OCI-LY1 (cell line): ENCODE data around the gene GJC2.

Experiments used
- EZH2 ChIP-seq: fragments of 200-600 bp; sonication (generic), shearing (Covaris generic); IDR thresholded peaks from 2 replicates; pipeline ENCODE4 v1.8.0; 2017; ENCODE audit warnings: borderline replicate concordance, mixed run types, mild to moderate bottlenecking, antibody characterized with exemption, low read length, moderate library complexity, mixed read lengths
- TF ChIP-seq, protein P1 (sequence below): fragments of 200-600 bp; sonication (generic), shearing (Covaris generic); IDR thresholded peaks from 2 replicates; pipeline ENCODE4 v1.5.1; 2017; ENCODE audit warnings: mild to moderate bottlenecking, antibody characterized with exemption, low read length, moderate library complexity, mixed read lengths

- no peak for TF ChIP-seq EZH2
- TF ChIP-seq, protein P1, sequence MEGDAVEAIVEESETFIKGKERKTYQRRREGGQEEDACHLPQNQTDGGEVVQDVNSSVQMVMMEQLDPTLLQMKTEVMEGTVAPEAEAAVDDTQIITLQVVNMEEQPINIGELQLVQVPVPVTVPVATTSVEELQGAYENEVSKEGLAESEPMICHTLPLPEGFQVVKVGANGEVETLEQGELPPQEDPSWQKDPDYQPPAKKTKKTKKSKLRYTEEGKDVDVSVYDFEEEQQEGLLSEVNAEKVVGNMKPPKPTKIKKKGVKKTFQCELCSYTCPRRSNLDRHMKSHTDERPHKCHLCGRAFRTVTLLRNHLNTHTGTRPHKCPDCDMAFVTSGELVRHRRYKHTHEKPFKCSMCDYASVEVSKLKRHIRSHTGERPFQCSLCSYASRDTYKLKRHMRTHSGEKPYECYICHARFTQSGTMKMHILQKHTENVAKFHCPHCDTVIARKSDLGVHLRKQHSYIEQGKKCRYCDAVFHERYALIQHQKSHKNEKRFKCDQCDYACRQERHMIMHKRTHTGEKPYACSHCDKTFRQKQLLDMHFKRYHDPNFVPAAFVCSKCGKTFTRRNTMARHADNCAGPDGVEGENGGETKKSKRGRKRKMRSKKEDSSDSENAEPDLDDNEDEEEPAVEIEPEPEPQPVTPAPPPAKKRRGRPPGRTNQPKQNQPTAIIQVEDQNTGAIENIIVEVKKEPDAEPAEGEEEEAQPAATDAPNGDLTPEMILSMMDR, result no peak
Observed at GRCh38 chr1:228109962-228110488, 39.7 kb upstream of the GJC2 start.
